Heart left ventricle (tissue), 16 donors: ENCODE data around the gene C11orf98. TPM values are rescaled to one million over a fixed set of nuclear protein-coding genes. Genes with fewer than 3 reads are reported as not detected.
A peak's percentile ranks its signal among the peaks of the same experiment; 100 is the strongest.

Experiments
- ATAC-seq, 4 donors: fragments of 200-7000 bp; cut with Tn5 transposase; one replicate each; pipeline ENCODE4 v1.9.1; 2020 to 2022; ENCODE audit warnings: moderate library complexity in 4 of 4, mild to moderate bottlenecking in 3 of 4, moderate number of reproducible peaks in 1 of 4
- DNase-seq, 5 donors: peaks; one replicate each; pipeline ENCODE4 v3.0.0-alpha.2; 2020
- H3K27ac ChIP-seq, 12 donors: fragments of 200-600 bp; sonication (generic) in 4 of 12; one replicate each; pipeline versions ENCODE4 v1.5.0 to v1.8.0; 2016 to 2022; ENCODE audit warnings: mild to moderate bottlenecking in 2 of 12
- H3K27me3 ChIP-seq, 9 donors: fragments of 200-600 bp; sonication (generic) in 2 of 9; one replicate each; pipeline versions ENCODE4 v1.5.1 to v1.8.0; 2016 to 2022; ENCODE audit warnings: mild to moderate bottlenecking in 3 of 9
- H3K36me3 ChIP-seq, 9 donors: fragments of 200-600 bp; sonication (generic) in 2 of 9; one replicate each; pipeline versions ENCODE4 v1.5.0 to v1.8.0; 2018 to 2022; ENCODE audit warnings: mild to moderate bottlenecking in 2 of 9
- H3K4me1 ChIP-seq, 12 donors: fragments of 200-600 bp; sonication (generic) in 4 of 12; one replicate each; pipeline versions ENCODE4 v1.5.0 to v1.8.0; 2016 to 2022; ENCODE audit warnings: mild to moderate bottlenecking in 3 of 12
- H3K4me3 ChIP-seq, 12 donors: fragments of 200-600 bp; sonication (generic) in 4 of 12; one replicate each; pipeline versions ENCODE4 v1.5.0 to v1.8.0; 2017 to 2022; ENCODE audit warnings: mild to moderate bottlenecking in 9 of 12, moderate library complexity in 4 of 12
- H3K9me3 ChIP-seq, 12 donors: fragments of 200-600 bp; sonication (generic) in 4 of 12; one replicate each; pipeline versions ENCODE4 v1.5.0 to v1.8.0; 2016 to 2022; ENCODE audit warnings: mild to moderate bottlenecking in 1 of 12
- CTCF ChIP-seq, 12 donors: fragments of 200-600 bp; sonication (generic) in 4 of 12; IDR thresholded peaks; one replicate each; pipeline versions ENCODE4 v1.5.0 to v1.8.0; 2018 to 2022; ENCODE audit warnings: antibody characterized with exemption in 12 of 12, mild to moderate bottlenecking in 5 of 12
- POLR2A ChIP-seq, 2 donors: fragments of 450-650 bp; IDR thresholded peaks; one replicate each; pipeline ENCODE4 v1.6.1; 2017; ENCODE audit warnings: antibody characterized with exemption in 2 of 2, mild to moderate bottlenecking in 2 of 2, moderate library complexity in 2 of 2
- WGBS, 4 donors: extraction: QIAGEN DNeasy Blood & Tissue Kit in 2 of 4; methylation state at CpG; one replicate each; pipeline versions ENCODE4 v1.1.5 to v1.1.7; 2013 to 2018; 5-methylcytosine and 5-hydroxymethylcytosine counted together
- intact Hi-C, 10 donors: fragments of 100-400 bp; cut with DNase I; formaldehyde crosslinking; loops; one replicate each; pipeline versions ENCODE4 v1.11.1 to v1.14.2; 2022
- polyA plus RNA-seq, 2 donors: library from polyadenylated mRNA; stranded (reverse); fragments of 200-250 nt; gene quantifications; one replicate each; pipeline ENCODE4 v1.2.3, GENCODE V29; 2013
- total RNA-seq, 9 donors: library from RNA; depleted of rRNA in 2 of 9; stranded (reverse); fragments of >200 nt in 2 of 9; fragmentation: NEBNext Ultra II Directional in 3 of 9; extraction: Animal tissue kit (Norgen Biotek cat#: 25700) in 3 of 9; gene quantifications; one replicate each; pipeline versions ENCODE4 v1.1.0 to v1.2.4, GENCODE V29; 2016 to 2023
- donor health status: ischemic (EF 13 %, LVEDD 7.1; RV severe dilation, severe dysfunction).
- donor health status: healthy with polysubstance abuse.
- donor health status: DM: no; HTN: yes; CAD: no.
- donor health status: DM: no; HTN: no; CAD: no.
- donor health status: ischemic (EF 25% LVEDD 6.9; RV normal size, moderate dysfunction).
- donor health status: ischemic (EF 25% LVEDD 5.7; RV mildly dilated, moderate dysfunction).
- donor health status: healthy.
- donor health status: DM: yes; HTN: yes; CAD: no.
- donor health status: ischemic (EF 35%, LVEDD 5.7; RV mildly dilated, moderate dysfunction).
- donor health status: nonischemic (EF 11% LVEDD 7.7; RV severe dilation, severe dysfunction).
- donor health status: DM: yes; HTN: yes; CAD: no.
- donor health status: PGD.
- donor health status: ischemic (EF 29% LVEDD 5.4; RV normal size, mild dysfunction).
- donor health status: nonischemic (EF 23%, LVEDD 6.1; RV moderate dilation, normal function).

The C11orf98 gene
- total and polyA plus RNA-seq, 11 donors: 24.0 to 191 (median 39.3) TPM

GRCh38 chr11:62712276-62712812 is 47.3 kb upstream of the C11orf98 start:
- no peak for DNase-seq
- Histone ChIP-seq H3K36me3 (peaks cover 9 to 73% (median 70%) of the 10 kb centered on the region in 9 donors), H3K4me3 (no peak overlapping the region), H3K27ac (peak overlapping the region in 10 of 12 donors; percentile 32 to 80 (median 62)), H3K27me3 (no peaks in the 10 kb centered on the region), H3K9me3 (no peaks in the 10 kb centered on the region), H3K4me1 (peaks cover 0 to 53% (median 29%) of the 10 kb centered on the region in 12 donors)
- no peak for ATAC-seq
- 85 to 90% (median 87%) methylated on average over 6 of the region's 6 CpGs for WGBS, 4 donors
- no peak for TF ChIP-seq POLR2A (IDR thresholded peaks at IDR 0.05)
- no peak for TF ChIP-seq CTCF (IDR thresholded peaks at IDR 0.05)
- intact Hi-C loops: no loop called here

GRCh38 chr11:62710001-62710345 is 45.0 kb upstream of the C11orf98 start:
- Histone ChIP-seq H3K4me3 (peak overlapping the region; percentile 21 to 75 (median 64)), H3K9me3 (no peaks in the 10 kb centered on the region), H3K4me1 (peaks cover 0 to 72% (median 44%) of the 10 kb centered on the region in 12 donors), H3K36me3 (peaks cover 0 to 50% (median 47%) of the 10 kb centered on the region in 9 donors), H3K27me3 (no peaks in the 10 kb centered on the region), H3K27ac (peak overlapping the region; percentile 90 to 99 (median 97))
- intact Hi-C loops: loop anchor here in 2 of 10 donors (2.0 kb wide), 1 partner anchor 17 kb away; the partner anchor contains the start of gene HNRNPUL2 (in 2 of the 2)
- DNase-seq (no peak), ATAC-seq (peak in 1 of 4 donors; percentile 0)
- 63 to 74% (median 67%) methylated on average over 7 of the region's 7 CpGs for whole genome bisulfite sequencing, 4 donors
- TF ChIP-seq CTCF (IDR thresholded peaks at IDR 0.05): no peak
- TF ChIP-seq POLR2A (IDR thresholded peaks at IDR 0.05): no peak

- peak; percentile 97 to 99 (median 98) for DNase-seq
- WGBS, 4 donors: 1 to 3% (median 1%) methylated on average over 29 to 47 of the region's 47 CpGs
- ATAC-seq: peak; percentile 84 to 92 (median 88)
- peak overlapping the region; percentile 38 to 75 (median 64) for H3K4me3 ChIP-seq
- peaks cover 0 to 46% (median 41%) of the 10 kb centered on the region in 9 donors for H3K36me3 ChIP-seq
- H3K4me1 ChIP-seq: peaks cover 0 to 72% (median 45%) of the 10 kb centered on the region in 12 donors
- intact Hi-C loops: loop anchor here in 2 of 10 donors (1.0 to 5.0 kb wide), 4 partner anchors 17 to 42 kb away; partner anchors contain the start of genes C11orf98 (in 1 of the 2), CSKMT (in 1 of the 2), HNRNPUL2 (in 1 of the 2) and LBHD1 (in 1 of the 2)
- no peaks in the 10 kb centered on the region for H3K9me3 ChIP-seq
- TF ChIP-seq POLR2A (IDR thresholded peaks at IDR 0.05): peak in 1 of 2 donors; percentile 63
- peak in 4 of 12 donors; percentile 8 to 50 (median 26) for TF ChIP-seq CTCF (IDR thresholded peaks at IDR 0.05)
- H3K27ac ChIP-seq: peak overlapping the region; percentile 90 to 99 (median 97)
- no peaks in the 10 kb centered on the region for H3K27me3 ChIP-seq
These were observed 44.4 kb upstream of the C11orf98 start for GRCh38 chr11:62709247-62710000.

- ATAC-seq: peak in 1 of 4 donors; percentile 1
- intact Hi-C loops: loop anchor here in 2 of 10 donors (1.0 to 5.0 kb wide), 4 partner anchors 18 to 41 kb away; partner anchors contain the start of genes C11orf98 (in 1 of the 2), CSKMT (in 1 of the 2), HNRNPUL2 (in 1 of the 2) and LBHD1 (in 1 of the 2)
- WGBS, 4 donors: 5 to 7% (median 6%) methylated on average over 7 of the region's 7 CpGs
These were observed 43.8 kb upstream of the C11orf98 start for GRCh38 chr11:62708793-62709192.

More at GRCh38 chr11:62708793-62709192, 43.8 kb upstream of the C11orf98 start:
- H3K36me3 ChIP-seq: peaks cover 0 to 40% (median 35%) of the 10 kb centered on the region in 9 donors
- DNase-seq: peak in 2 of 5 donors; percentile 28 to 30
- no peaks in the 10 kb centered on the region for H3K9me3 ChIP-seq
- H3K4me1 ChIP-seq: peaks cover 0 to 67% (median 43%) of the 10 kb centered on the region in 12 donors
- no peaks in the 10 kb centered on the region for H3K27me3 ChIP-seq
- H3K4me3 ChIP-seq: peak overlapping the region; percentile 38 to 75 (median 64)
- TF ChIP-seq POLR2A (IDR thresholded peaks at IDR 0.05) (no peak), CTCF (IDR thresholded peaks at IDR 0.05) (no peak)
- peak overlapping the region; percentile 87 to 99 (median 96) for H3K27ac ChIP-seq
